Retina (tissue), 1 donor: Measurements from ENCODE around the gene TTBK1.

Experiments
- DNase-seq: peaks from one replicate; pipeline ENCODE4 v3.0.0-alpha.2; 2016

The TTBK1 gene

DNA sequence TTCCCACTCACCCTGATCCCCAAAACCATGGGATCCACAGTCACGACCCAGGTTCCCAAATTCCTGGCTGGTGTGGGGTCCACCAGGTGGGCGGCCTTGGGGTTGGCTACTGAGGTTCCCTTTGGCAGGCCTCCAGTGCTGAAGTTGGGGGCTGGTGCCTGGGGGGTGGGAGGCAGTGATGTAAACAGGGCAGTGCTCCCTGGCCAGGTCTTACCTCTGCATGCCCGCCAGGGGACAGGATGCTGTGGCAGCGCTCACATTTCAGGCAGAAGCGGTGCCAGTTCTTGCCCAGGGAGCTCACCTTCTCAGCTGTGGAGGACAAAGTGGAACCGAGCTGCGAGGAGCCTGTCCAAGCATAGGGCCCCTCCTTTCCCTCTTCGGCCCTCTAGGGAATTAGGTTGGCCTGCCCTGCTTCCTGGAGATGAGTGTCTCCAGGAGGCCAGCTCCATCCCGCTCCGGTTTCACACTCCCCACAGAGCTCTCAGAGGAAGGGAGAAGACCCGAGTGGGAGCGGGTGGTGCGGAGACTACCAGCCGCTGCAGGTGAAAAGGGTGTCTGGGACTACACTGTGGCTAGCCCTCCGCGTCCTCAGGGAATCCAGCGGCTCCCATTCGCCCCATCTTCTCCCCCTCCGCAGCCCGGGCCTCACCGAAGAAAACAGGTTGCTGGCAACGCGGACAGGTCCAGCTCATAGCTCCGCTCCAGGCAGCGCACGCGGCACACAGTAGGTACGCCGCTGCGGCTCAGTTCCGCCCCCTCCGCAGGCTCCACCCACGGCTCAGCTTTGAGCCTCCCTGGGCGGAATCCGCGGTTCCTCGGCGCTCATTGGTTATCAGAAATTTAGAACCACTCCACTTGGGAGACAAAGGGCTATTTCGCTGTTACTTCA lies 65.1 kb downstream of the TTBK1 start, which contains the start of gene CRIP3:
Gene CRIP3 (minus strand): TSS at position 726 of the 889 bp plus-strand sequence. CDS start 34 bp downstream, at position 692.
- peak; percentile 49 for DNase-seq

DNA sequence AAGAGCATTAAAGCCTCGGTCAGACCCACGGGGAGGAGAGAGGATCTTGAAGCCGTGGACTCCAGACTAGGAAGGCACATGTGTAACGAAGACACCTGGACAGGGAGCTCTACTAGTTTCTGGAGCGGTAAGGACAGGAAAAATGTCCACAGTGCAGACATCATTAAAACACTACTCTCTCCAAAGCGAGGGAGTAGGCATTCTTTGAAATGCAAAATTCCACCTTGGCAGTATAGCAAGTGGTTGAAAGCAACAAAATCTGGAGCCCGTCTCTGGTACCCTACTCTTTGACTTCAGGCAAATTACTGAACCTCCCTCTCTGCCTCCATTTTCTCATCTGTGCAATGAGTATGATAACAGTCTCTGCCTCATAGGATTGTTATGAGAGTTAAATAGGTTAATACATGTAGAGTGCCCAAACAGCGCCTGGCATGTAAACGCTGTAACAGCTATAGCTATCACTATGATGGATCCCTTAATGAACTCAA lies 65.8 kb downstream of the TTBK1 start:
- no peak for DNase-seq

DNA sequence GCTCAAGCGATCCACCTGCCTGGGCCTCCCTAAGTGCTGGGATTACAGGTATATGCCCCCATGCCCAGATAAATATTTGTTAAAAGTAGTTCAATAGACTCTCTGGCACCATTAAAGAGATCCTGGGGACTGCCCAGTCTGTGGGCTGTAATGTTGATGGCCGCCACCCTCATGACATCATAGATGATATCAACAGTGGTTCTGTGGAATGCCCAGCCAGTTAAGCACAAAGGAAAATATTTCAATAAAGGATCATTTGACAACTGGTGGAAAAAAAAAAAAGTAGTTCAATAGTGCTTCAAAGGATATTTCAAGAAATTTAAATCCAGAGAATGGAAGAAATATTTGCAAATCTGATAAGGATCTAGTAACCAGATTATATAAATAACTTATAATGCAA lies 66.9 kb downstream of the TTBK1 start:
- no peak for DNase-seq

DNA sequence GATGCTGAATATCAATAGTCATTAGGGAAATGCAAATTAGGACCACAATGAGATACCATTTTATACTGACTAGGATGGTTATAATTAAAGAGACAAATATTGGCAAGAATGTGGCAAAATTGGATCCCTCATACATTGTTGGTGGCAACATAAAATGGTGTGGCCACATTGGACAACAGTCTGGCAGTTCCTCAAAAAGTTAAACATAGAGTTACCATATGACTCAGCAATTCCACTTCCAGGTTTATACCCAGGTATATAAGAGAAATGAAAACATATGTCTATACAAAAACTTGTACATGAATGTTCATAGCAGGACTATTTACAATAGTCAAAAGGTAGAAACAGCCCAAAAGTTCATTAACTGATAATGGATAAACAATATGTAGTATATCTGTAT lies 67.3 kb downstream of the TTBK1 start:
- DNase-seq, result no peak

DNA sequence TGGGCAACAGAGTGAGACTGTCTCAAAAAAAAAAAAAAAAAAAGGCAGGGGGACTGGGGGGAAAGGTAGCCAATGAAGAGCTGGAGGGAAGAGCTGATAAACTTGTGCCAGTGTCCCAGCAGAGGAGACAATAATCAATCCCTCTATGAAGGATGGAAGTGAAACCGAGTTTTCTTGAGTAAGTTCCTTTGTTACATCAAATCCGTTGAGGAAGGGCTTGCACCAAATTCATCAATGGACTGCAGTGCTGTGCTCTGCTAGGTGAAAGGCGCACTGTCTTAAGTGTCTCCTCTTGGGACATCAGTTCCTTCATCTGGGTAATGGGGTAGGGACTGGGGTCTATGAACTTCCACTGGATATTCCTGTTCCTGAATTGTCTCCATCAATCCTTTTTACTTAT lies 68.4 kb downstream of the TTBK1 start:
- DNase-seq, result no peak

DNA sequence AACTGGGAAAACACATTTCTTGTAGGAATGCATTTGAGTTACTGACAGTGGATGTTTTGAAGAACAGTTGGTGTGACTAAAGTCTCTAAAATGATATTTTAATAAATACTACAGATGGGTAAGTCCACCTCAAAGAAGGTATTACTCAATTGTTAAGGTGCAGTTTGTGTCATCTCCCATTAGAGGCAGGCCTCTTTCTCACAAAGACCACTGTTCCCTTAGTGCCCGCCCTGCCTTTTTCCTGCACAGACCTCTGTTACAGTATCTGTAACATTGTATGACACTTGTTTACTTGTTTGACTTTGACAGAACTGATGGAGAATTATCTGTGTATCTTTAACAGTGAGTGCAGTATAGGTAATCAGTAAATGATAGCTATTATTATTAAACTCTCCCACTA lies 70.5 kb downstream of the TTBK1 start:
- DNase-seq, result no peak

DNA sequence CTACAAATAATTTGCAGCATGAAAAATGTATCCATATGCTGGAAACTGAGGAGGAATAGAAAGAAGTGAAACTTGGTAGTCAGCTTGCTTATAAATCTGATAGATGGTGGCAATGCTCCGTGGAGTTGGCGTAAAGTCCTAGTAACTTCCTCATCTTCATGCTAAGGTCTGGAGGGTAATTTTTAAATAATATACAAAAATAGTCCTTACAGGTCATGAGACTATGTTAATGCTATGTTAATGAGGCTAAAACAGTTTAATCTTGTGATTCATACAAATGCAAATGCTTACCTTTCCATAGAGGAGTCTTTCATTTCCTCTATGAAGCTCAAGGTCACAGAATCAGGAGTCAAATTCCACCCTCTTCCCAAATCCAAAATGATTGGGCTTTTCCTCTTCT lies 74.7 kb downstream of the TTBK1 start:
- DNase-seq, result no peak

DNA sequence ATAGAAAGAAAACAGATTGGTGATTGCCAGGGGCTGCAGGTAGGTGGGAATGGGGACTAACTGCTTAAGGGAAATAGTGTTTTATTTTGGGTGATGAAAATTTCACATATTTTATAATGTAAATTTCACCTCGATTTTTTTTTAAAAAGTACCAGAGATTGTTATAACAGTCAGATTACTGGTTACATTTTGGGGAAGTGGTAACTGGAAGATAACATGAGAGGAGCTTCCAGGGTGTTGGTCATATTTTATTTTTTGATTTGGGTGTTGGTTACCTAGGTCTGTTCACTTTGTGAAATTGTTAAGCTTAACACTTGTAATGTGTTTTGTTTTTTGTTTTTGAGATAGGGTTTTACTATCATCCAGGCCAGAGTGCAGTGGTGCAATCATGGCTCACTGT lies 82.6 kb downstream of the TTBK1 start:
- DNase-seq, result no peak

DNA sequence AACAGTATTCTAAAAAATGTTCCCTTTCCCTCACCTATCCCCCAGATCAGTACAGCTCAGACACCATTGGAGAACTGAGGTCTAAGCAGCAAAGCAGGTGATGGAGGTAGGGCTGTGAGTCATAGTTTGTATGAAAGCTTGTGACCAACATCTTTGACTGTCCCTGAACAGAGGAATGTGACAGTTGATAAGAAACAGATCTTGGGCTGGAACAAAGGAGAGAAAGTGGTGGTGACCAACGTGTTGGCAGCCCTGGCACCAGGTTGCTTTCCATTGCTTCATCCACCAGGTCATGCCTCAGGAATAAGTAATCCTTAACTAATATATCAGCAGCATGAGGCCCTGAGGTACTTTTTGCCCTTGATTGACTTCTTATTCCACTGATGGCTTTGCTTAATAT lies 85.2 kb downstream of the TTBK1 start:
- no peak for DNase-seq

DNA sequence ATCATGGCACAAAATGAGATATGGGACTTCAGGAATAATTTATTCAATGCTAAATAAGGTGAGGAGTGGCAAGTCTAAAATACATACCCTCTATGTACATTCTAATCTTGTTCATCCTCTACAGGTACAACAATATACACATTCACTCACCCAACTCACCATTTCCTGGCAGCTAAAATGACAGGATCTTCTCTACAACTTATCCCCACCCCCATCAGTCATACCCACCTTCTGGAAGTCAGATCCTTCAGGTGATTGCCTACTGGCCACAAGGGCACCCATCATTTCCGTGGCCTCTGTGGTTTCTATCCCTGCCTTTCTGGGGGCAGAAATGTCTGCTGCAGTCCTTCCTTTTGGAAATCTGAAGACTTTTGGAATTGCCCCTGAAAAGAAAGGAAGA lies 88.2 kb downstream of the TTBK1 start:
- no peak for DNase-seq

DNA sequence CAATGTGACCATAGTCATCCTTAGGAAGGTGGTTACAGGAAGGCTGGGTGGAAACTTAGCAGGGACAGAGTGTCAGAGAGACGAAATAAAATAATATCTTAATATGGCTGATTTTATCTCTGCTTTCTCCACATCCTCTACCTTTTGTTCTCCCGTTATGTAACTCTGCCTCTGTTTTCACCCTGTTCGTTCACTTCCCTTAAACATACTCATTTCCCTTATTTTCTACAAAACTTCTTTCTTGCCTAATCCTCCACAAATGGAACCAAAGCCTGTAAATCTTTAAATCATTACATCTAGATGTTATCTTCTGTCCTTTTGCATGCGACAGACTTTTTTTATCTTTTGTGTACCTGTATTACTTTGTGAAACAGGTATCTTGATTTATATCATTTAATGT lies 88.6 kb downstream of the TTBK1 start:
- DNase-seq, result no peak

DNA sequence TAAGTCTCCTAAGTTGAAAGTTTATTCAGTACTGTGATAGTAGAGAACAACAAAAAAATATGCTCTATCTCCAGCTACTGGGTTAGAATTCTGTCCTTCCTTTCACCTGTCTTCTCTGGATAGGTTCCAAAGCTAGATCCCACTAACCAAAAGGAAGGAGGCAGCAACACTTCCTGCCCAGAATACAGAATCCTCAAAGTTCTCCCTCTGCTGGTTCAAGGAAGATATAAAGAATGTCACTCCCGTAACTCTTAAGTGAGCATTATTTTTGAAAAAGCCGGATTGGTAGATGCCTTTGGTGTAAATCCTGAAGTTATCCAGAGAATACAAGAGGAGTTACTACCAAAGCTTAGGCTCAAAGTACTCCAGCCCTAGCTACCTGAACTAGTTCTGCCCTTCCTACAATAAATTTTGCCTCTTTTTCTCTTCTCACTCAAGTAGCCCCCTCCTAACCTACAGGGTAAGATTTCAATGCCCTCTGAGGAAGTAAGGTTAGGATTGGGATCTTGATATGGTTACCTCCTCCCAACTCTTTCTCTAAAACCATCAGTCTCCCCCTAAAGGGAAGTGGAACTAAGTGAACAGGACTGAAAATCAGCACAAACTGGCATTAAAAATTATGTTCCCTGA lies 91.3 kb downstream of the TTBK1 start:
- peak; percentile 16 for DNase-seq

DNA sequence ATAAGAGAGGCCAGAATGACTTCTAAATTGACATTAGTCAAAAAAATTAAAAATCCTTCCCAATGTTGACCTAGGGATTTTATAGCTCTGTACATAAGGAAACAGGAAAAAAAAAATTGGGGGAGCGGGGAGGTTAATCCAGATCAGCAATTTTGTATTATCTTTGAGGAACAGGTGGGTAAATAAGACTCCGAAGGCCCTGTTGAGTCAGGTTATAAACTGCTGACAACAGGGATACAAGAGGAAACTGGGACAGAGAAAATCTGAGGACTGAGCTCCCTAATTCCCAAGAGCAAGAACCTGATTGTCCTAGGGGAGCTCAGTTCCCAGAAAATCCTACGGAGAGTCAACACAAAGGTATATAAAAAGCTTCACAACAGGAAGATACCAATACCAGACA lies 92.2 kb downstream of the TTBK1 start:
- no peak for DNase-seq

DNA sequence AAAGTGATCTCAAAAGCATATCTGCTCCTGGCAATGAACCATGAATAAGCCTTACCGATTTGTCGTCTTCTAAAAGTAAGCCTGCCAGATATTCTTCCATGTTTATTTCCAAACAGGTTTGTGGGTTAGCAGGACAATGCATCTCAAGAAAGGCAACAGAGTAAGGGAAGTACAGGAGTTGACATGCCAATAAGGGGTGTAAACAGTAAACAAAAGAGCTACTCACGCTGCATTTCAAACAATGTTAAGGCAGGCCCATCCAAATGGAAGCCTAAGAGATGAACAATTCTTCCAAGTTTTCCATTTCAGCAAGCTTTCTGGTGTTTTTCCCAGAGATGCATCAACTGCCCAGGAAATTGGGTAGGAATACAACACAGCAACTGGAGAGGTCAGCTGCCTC lies 93.1 kb downstream of the TTBK1 start:
- no peak for DNase-seq
